GM23338 (cell line): Measurements from ENCODE around the gene FRAT2. TPM values are rescaled to one million over a fixed set of nuclear protein-coding genes. Genes with fewer than 3 reads are reported as not detected.

Source experiments
- ATAC-seq: fragments of 200-7000 bp; cut with Tn5 transposase; 3 replicates; pipeline ENCODE4 v1.9.1; 2020
- DNase-seq: peaks from one replicate; pipeline ENCODE4 v3.0.0-alpha.2; 2015; ENCODE audit warnings: low spot score
- H2AFZ ChIP-seq: fragments of 200-600 bp; sonication (generic); 2 replicates; pipeline ENCODE4 v1.8.0; 2016; ENCODE audit warnings: antibody characterized with exemption, mild to moderate bottlenecking, moderate library complexity
- H3F3A ChIP-seq: fragments of 200-600 bp; sonication (generic); replicated peaks from 2 replicates; pipeline ENCODE4 v1.8.0; 2017; ENCODE audit warnings: antibody characterized with exemption, mixed run types, low read depth
- H3K27ac ChIP-seq: fragments of 200-600 bp; sonication (generic); 2 replicates; pipeline ENCODE4 v1.6.1; 2016; ENCODE audit warnings: low read depth
- H3K27me3 ChIP-seq: fragments of 200-600 bp; sonication (generic); 2 replicates; pipeline ENCODE4 v1.8.0; 2016; ENCODE audit warnings: mild to moderate bottlenecking, mixed run types, moderate library complexity; ENCODE audit not compliant: insufficient read depth
- H3K36me3 ChIP-seq: fragments of 200-600 bp; sonication (generic); 2 replicates; pipeline ENCODE4 v1.8.0; 2016; ENCODE audit warnings: mild to moderate bottlenecking; ENCODE audit not compliant: insufficient read depth
- H3K4me1 ChIP-seq: fragments of 200-600 bp; sonication (generic); 2 replicates; pipeline ENCODE4 v1.8.0; 2016; ENCODE audit warnings: mild to moderate bottlenecking, moderate library complexity; ENCODE audit not compliant: insufficient read depth
- H3K4me2 ChIP-seq: fragments of 200-600 bp; sonication (generic); 2 replicates; pipeline ENCODE4 v1.7.1; 2017; ENCODE audit warnings: mixed run types
- H3K4me3 ChIP-seq: fragments of 200-600 bp; sonication (generic); 2 replicates; pipeline ENCODE4 v1.6.1; 2016; ENCODE audit warnings: mixed run types
- H3K79me2 ChIP-seq: fragments of 200-600 bp; sonication (generic); replicated peaks from 2 replicates; pipeline ENCODE4 v1.8.0; 2017; ENCODE audit warnings: mild to moderate bottlenecking; ENCODE audit not compliant: insufficient read depth
- H3K9me2 ChIP-seq: fragments of 200-600 bp; sonication (generic); 2 replicates; pipeline ENCODE4 v1.8.0; 2017; ENCODE audit not compliant: insufficient read depth
- H4K20me1 ChIP-seq: fragments of 200-600 bp; sonication (generic); replicated peaks from 2 replicates; pipeline ENCODE4 v1.8.0; 2017; ENCODE audit warnings: mild to moderate bottlenecking; ENCODE audit not compliant: insufficient read depth
- H3K27ac Mint-ChIP-seq: 2 replicates; pipeline ENCODE4 v1.8.0; 2020; ENCODE audit warnings: inconsistent platforms, mild to moderate bottlenecking, moderate library complexity, mixed read lengths
- H3K27me3 Mint-ChIP-seq: 3 replicates; pipeline ENCODE4 v1.8.0; 2022; ENCODE audit warnings: low read depth, mild to moderate bottlenecking, moderate library complexity, mixed read lengths, inconsistent platforms; ENCODE audit not compliant: insufficient read depth, poor library complexity
- H3K36me3 Mint-ChIP-seq: 3 replicates; pipeline ENCODE4 v1.8.0; 2021; ENCODE audit warnings: low read depth, mild to moderate bottlenecking, inconsistent platforms, moderate library complexity, mixed read lengths
- H3K4me1 Mint-ChIP-seq: 3 replicates; pipeline ENCODE4 v1.8.0; 2020; ENCODE audit warnings: mild to moderate bottlenecking, inconsistent platforms, mixed read lengths
- H3K4me3 Mint-ChIP-seq: 3 replicates; pipeline ENCODE4 v1.8.0; 2021; ENCODE audit warnings: moderate library complexity, mild to moderate bottlenecking, inconsistent platforms, mixed read lengths
- H3K9me3 Mint-ChIP-seq: 3 replicates; pipeline ENCODE4 v1.8.0; 2020; ENCODE audit warnings: moderate library complexity, mild to moderate bottlenecking, inconsistent platforms, mixed read lengths
- CREB1 ChIP-seq: fragments of 250-450 bp; sonication (Bioruptor Pico); IDR thresholded peaks from 2 replicates; pipeline ENCODE4 v1.5.0; 2020; ENCODE audit warnings: low read depth, mild to moderate bottlenecking, moderate library complexity
- CTCF ChIP-seq, 2 experiments: fragments of 200-600 bp in 1 of 2; sonication (generic) in 1 of 2; conservative IDR thresholded peaks; 2 replicates each; pipeline versions ENCODE4 v1.5.1 to v1.6.1; 2016 to 2017; ENCODE audit warnings: antibody characterized with exemption in 2 of 2, low read depth in 2 of 2, mild to moderate bottlenecking in 2 of 2, moderate library complexity in 1 of 2
- ETS1 ChIP-seq: IDR thresholded peaks from 2 replicates; pipeline ENCODE4 v1.6.1; 2016; ENCODE audit warnings: antibody characterized with exemption
- EZH2 ChIP-seq: fragments of 200-600 bp; sonication (generic); IDR thresholded peaks from one replicate; pipeline ENCODE4 v1.8.0; 2017; ENCODE audit warnings: antibody characterized with exemption, mild to moderate bottlenecking, low read depth; ENCODE audit not compliant: unreplicated experiment
- EZH2phosphoT487 ChIP-seq: fragments of 200-600 bp; sonication (generic); IDR thresholded peaks from one replicate; pipeline ENCODE4 v1.8.1; 2018; ENCODE audit warnings: antibody characterized with exemption; ENCODE audit not compliant: unreplicated experiment
- JUNB ChIP-seq: IDR thresholded peaks from one replicate; pipeline ENCODE4 v1.6.1; 2016; ENCODE audit warnings: antibody characterized with exemption; ENCODE audit not compliant: unreplicated experiment
- NANOG ChIP-seq: IDR thresholded peaks from 2 replicates; pipeline ENCODE4 v1.6.1; 2016; ENCODE audit warnings: antibody characterized with exemption, borderline replicate concordance
- POLR2AphosphoS5 ChIP-seq: IDR thresholded peaks from 2 replicates; pipeline ENCODE4 v1.6.1; 2016; ENCODE audit warnings: antibody characterized with exemption, low read depth
- REST ChIP-seq: IDR thresholded peaks from one replicate; pipeline ENCODE4 v1.6.1; 2018; ENCODE audit warnings: antibody characterized with exemption; ENCODE audit not compliant: unreplicated experiment
- STAT1 ChIP-seq: IDR thresholded peaks from one replicate; pipeline ENCODE4 v1.6.1; 2016; ENCODE audit warnings: antibody characterized with exemption; ENCODE audit not compliant: unreplicated experiment
- ZNF114 ChIP-seq: fragments of 250-450 bp; sonication (Bioruptor Pico); IDR thresholded peaks from 2 replicates; pipeline ENCODE4 v1.5.0; 2020; ENCODE audit warnings: mild to moderate bottlenecking, moderate library complexity
- ZNF331 ChIP-seq: fragments of 250-450 bp; sonication (Bioruptor Pico); IDR thresholded peaks from 2 replicates; pipeline ENCODE4 v1.5.0; 2020; ENCODE audit warnings: low read depth, mild to moderate bottlenecking, moderate library complexity
- ZNF462 ChIP-seq: fragments of 250-450 bp; sonication (Bioruptor Pico); IDR thresholded peaks from 2 replicates; pipeline ENCODE4 v1.5.0; 2020; ENCODE audit warnings: mild to moderate bottlenecking, moderate library complexity
- polyA plus RNA-seq: library from polyadenylated mRNA; unstranded; fragments of >200 nt; fragmentation: Nextera tagmentation; extraction: Ambion mirVana; gene quantifications from 2 replicates; pipeline ENCODE4 v1.2.1, GENCODE V29; 2016
- total RNA-seq: library from RNA; depleted of rRNA; stranded (reverse); fragments of >200 nt; shearing (Covaris generic); gene quantifications from 2 replicates; pipeline ENCODE4 v1.2.3, GENCODE V29; 2014

FRAT2 gene
- total and polyA plus RNA-seq, 2 experiments from 2014 or later, result 24.5 to 109 TPM

- Mint-ChIP-seq H3K36me3 (peaks cover 51% of the 10 kb centered on the region), H3K9me3 (no peaks in the 10 kb centered on the region), H3K4me1 (peaks cover 5% of the 10 kb centered on the region; the same call in 2 of the 3 replicates), H3K4me3 (no peak overlapping the region; the same call in 2 of the 3 replicates), H3K27ac (peak overlapping the region; percentile 90), H3K27me3 (peaks cover 10% of the 10 kb centered on the region)
- H3K4me1 ChIP-seq, result 0 out of 2 replicates have a peak, but pooled peaks cover 2% of the 10 kb centered on the region
- H3K4me2 ChIP-seq, result no peak overlapping the region
- no peak for DNase-seq
- H3K9me2 ChIP-seq, result no peaks in the 10 kb centered on the region
- H3K36me3 ChIP-seq, result peaks cover 11% of the 10 kb centered on the region; the same call in 1 of the 2 replicates
- H3F3A ChIP-seq, result peaks cover 10% of the 10 kb centered on the region
- H3K79me2 ChIP-seq, result no peaks in the 10 kb centered on the region
- TF ChIP-seq CTCF (conservative IDR thresholded peaks at IDR 0.05; ENCODE audit: low read depth in 2 of 2), result no peak
- TF ChIP-seq NANOG, result no peak
- no peak for TF ChIP-seq REST
- TF ChIP-seq ZNF462 (CRISPR knock-in tag), result no peak
- TF ChIP-seq ZNF114 (CRISPR knock-in tag), result no peak
- TF ChIP-seq STAT1, result no peak
- TF ChIP-seq POLR2AphosphoS5, result no peak
- TF ChIP-seq EZH2phosphoT487, result no peak
- no peak for TF ChIP-seq ZNF331 (CRISPR knock-in tag)
- TF ChIP-seq ETS1, result no peak
- TF ChIP-seq EZH2, result no peak
- TF ChIP-seq JUNB, result no peak
- no peak for TF ChIP-seq CREB1
- no peak for ATAC-seq
- H3K27me3 ChIP-seq, result no peaks in the 10 kb centered on the region
- H3K4me3 ChIP-seq, result no peak overlapping the region
- no peaks in the 10 kb centered on the region; the same call in 1 of the 2 replicates for H4K20me1 ChIP-seq
- no peak overlapping the region for H2AFZ ChIP-seq
- H3K27ac ChIP-seq, result 0 out of 2 replicates have a peak overlapping the region, but pooled peaks have one; percentile 26
Measured at GRCh38 chr10:97356318-97356914, 21.9 kb upstream of the FRAT2 start.
